NOMO-1 treated with DMSO at 0.1 percent for 48 hours (cell line): ENCODE measurements around the gene ZNF552.
"Not testable (repeated sequence)": the region's sequence is repeated elsewhere in the genome, so short reads cannot be mapped to it uniquely, and the experiment has no call there.

Experiments
- DNase-seq: peaks from one replicate; lab custom pipeline; 2025; ENCODE audit not compliant: unreplicated experiment; lab: John Stamatoyannopoulos, UW

The ZNF552 gene

GRCh38 chr19:57819475-57820148 lies 4.9 kb upstream of the ZNF552 start:
- DNase-seq, result peak; percentile 91

GRCh38 chr19:57818378-57818777 lies 3.7 kb upstream of the ZNF552 start:
- no peak for DNase-seq

- DNase-seq, result no peak
These were observed 3.3 kb upstream of the ZNF552 start for GRCh38 chr19:57817976-57818375.

GRCh38 chr19:57816652-57817051 lies 1.9 kb upstream of the ZNF552 start:
- DNase-seq, result no peak

- DNase-seq, result no peak
These were observed 748 bp upstream of the ZNF552 start for GRCh38 chr19:57815247-57816075.

- DNase-seq, result no peak
These were observed 701 bp downstream of the ZNF552 start for GRCh38 chr19:57813919-57814504.

GRCh38 chr19:57812975-57813820 lies 1.5 kb downstream of the ZNF552 start:
- not testable (repeated sequence) for DNase-seq

- no peak for DNase-seq
These were observed 2.5 kb downstream of the ZNF552 start for GRCh38 chr19:57812226-57812625.

GRCh38 chr19:57810410-57811295 lies 4.1 kb downstream of the ZNF552 start:
- not testable (repeated sequence) for DNase-seq

- DNase-seq, result no peak
These were observed 7.2 kb downstream of the ZNF552 start for GRCh38 chr19:57807541-57807940.

GRCh38 chr19:57803594-57804325 lies 11.0 kb downstream of the ZNF552 start:
- no peak for DNase-seq

GRCh38 chr19:57803265-57803593 lies 11.5 kb downstream of the ZNF552 start:
- no peak for DNase-seq

- DNase-seq, result no peak
These were observed 12.4 kb downstream of the ZNF552 start for GRCh38 chr19:57802269-57802668.

GRCh38 chr19:57800696-57801095 lies 14.0 kb downstream of the ZNF552 start:
- DNase-seq, result no peak

GRCh38 chr19:57796580-57796979 lies 18.1 kb downstream of the ZNF552 start:
- DNase-seq, result not testable (repeated sequence)

GRCh38 chr19:57789288-57789687 lies 25.4 kb downstream of the ZNF552 start:
- DNase-seq, result no peak

- DNase-seq, result no peak
These were observed 26.5 kb downstream of the ZNF552 start for GRCh38 chr19:57788114-57788692.

GRCh38 chr19:57786906-57787305 lies 27.8 kb downstream of the ZNF552 start:
- no peak for DNase-seq

- DNase-seq, result no peak
These were observed 28.4 kb downstream of the ZNF552 start for GRCh38 chr19:57786286-57786685.
